K562 (cell line): Measurements from ENCODE around the gene IRF2BP2. TPM values are rescaled to one million over a fixed set of nuclear protein-coding genes. Genes with fewer than 3 reads are reported as not detected.

Source experiments
- ATAC-seq: fragments of 200-7000 bp; cut with Tn5 transposase; 3 replicates; pipeline ENCODE4 v1.9.1; 2020; ENCODE audit warnings: moderate library complexity
- BruUV-seq: library from RNA; stranded (reverse); fragments of 400-500 nt; replicated peaks from 2 replicates; lab custom pipeline; 2021; lab: Mats Ljungman, UMichigan
- CTCF ChIA-PET: fragments of 300-600 bp; formaldehyde crosslinking; extraction: SDS; loops from one replicate; lab custom pipeline; 2021; ENCODE audit warnings: low intra/inter-chr PET ratio; lab: Yijun Ruan, JAX
- POLR2A ChIA-PET: fragments of 300-600, 350-650 bp; sonication (Branson Sonifier 250); formaldehyde crosslinking; extraction: SDS; loops from one replicate; lab custom pipeline; 2021; ENCODE audit warnings: antibody characterized with exemption, inconsistent platforms; lab: Yijun Ruan, JAX
- DNase-seq, 4 experiments: peaks; one replicate each; pipeline versions ENCODE4 v3.0.0 to v3.0.0-alpha.2; 2011 to 2018; ENCODE audit warnings: low spot score in 3 of 4, mixed read lengths in 3 of 4; ENCODE audit errors: extremely low read depth in 1 of 4
- FAIRE-seq: peaks from 2 replicates; lab custom pipeline; 2011; peaks lifted over from hg19 to GRCh38; lab: Jason Lieb, UNC
- H2AFZ ChIP-seq: 2 replicates; pipeline ENCODE4 v1.6.0; 2011; ENCODE audit warnings: low read depth, low read length, control low read depth, inconsistent platforms
- H3K27ac ChIP-seq: fragments of 200-600 bp; 3 replicates; pipeline ENCODE4 v1.8.0; 2011; ENCODE audit warnings: low read depth, mild to moderate bottlenecking, control low read depth, inconsistent platforms, low read length, moderate library complexity, mixed read lengths; ENCODE audit errors: extremely low read depth
- H3K27me3 ChIP-seq, 2 experiments: fragments of 300-600 bp in 1 of 2; 2 replicates in 1 of 2; 3 replicates in 1 of 2; pipeline versions ENCODE4 v1.6.0 to v1.8.0; 2011; ENCODE audit warnings: inconsistent platforms in 2 of 2, low read length in 2 of 2, mild to moderate bottlenecking in 1 of 2, mixed read lengths in 1 of 2, moderate library complexity in 1 of 2; ENCODE audit not compliant: control insufficient read depth in 2 of 2, insufficient read depth in 2 of 2
- H3K36me3 ChIP-seq: fragments of 300-600 bp; 3 replicates; pipeline ENCODE4 v1.8.0; 2011; ENCODE audit warnings: mild to moderate bottlenecking, low read length, inconsistent platforms; ENCODE audit not compliant: control insufficient read depth, insufficient read depth
- H3K4me1 ChIP-seq, 2 experiments: fragments of 200-600 bp in 1 of 2; replicated peaks in 1 of 2; 2 replicates in 1 of 2; 3 replicates in 1 of 2; pipeline versions ENCODE4 v1.5.1 to v1.8.0; 2011; ENCODE audit warnings: inconsistent platforms in 2 of 2, low read length in 2 of 2, mild to moderate bottlenecking in 1 of 2, mixed read lengths in 1 of 2, moderate library complexity in 1 of 2; ENCODE audit not compliant: control insufficient read depth in 2 of 2, insufficient read depth in 2 of 2
- H3K4me2 ChIP-seq: 2 replicates; pipeline ENCODE4 v1.6.1; 2011; ENCODE audit warnings: low read length, control low read depth, inconsistent platforms, mixed read lengths; ENCODE audit not compliant: insufficient read depth
- H3K4me3 ChIP-seq: fragments of 200-600 bp; sonication (generic), shearing (Covaris generic); 2 replicates; pipeline ENCODE4 v1.5.1; 2016; ENCODE audit warnings: control low read depth, inconsistent platforms
- H3K79me2 ChIP-seq: fragments of 200-600 bp; 3 replicates; pipeline ENCODE4 v1.8.0; 2011; ENCODE audit warnings: low read length, inconsistent platforms; ENCODE audit not compliant: control insufficient read depth, insufficient read depth
- H3K9ac ChIP-seq, 2 experiments: 2 replicates each; pipeline versions ENCODE4 v1.6.0 to v1.6.1; 2011; ENCODE audit warnings: low read depth in 2 of 2, low read length in 2 of 2, control low read depth in 1 of 2, inconsistent platforms in 1 of 2, mild to moderate bottlenecking in 1 of 2, mixed read lengths in 1 of 2; ENCODE audit not compliant: insufficient read depth in 1 of 2
- H3K9me1 ChIP-seq: one replicate; pipeline ENCODE4 v1.6.0; 2011; ENCODE audit warnings: inconsistent platforms, mild to moderate bottlenecking, low read length, moderate library complexity; ENCODE audit not compliant: control insufficient read depth, insufficient read depth
- H3K9me3 ChIP-seq: replicated peaks from 2 replicates; pipeline ENCODE4 v1.5.1; 2011; ENCODE audit warnings: low read depth, low read length, inconsistent platforms; ENCODE audit not compliant: control insufficient read depth, insufficient read depth
- H4K20me1 ChIP-seq: replicated peaks from 2 replicates; pipeline ENCODE4 v1.6.1; 2011; ENCODE audit warnings: low read length, inconsistent platforms, mixed read lengths; ENCODE audit not compliant: control insufficient read depth, insufficient read depth
- FOXM1 ChIP-seq, 2 experiments: fragments of 450-650 bp in 1 of 2; sonication (generic) in 1 of 2; formaldehyde crosslinking in 1 of 2; IDR thresholded peaks; 2 replicates each; pipeline versions ENCODE4 v1.6.1 to v1.9.0; 2017 to 2022; ENCODE audit warnings: low read depth in 2 of 2, mild to moderate bottlenecking in 2 of 2, missing genetic modification reagents in 1 of 2, moderate library complexity in 1 of 2
- KDM2B ChIP-seq: fragments of 250-450 bp; sonication (Bioruptor Pico); IDR thresholded peaks from 2 replicates; pipeline ENCODE4 v1.8.0; 2021; ENCODE audit warnings: mild to moderate bottlenecking, moderate library complexity
- NR2C2 ChIP-seq, 2 experiments: fragments of 200-800 bp in 1 of 2; sonication (Bioruptor generic) in 1 of 2; sonication (generic) in 1 of 2; formaldehyde crosslinking in 1 of 2; IDR thresholded peaks; 2 replicates each; pipeline versions ENCODE4 v1.6.1 to v1.8.0; 2016 to 2022; ENCODE audit warnings: mild to moderate bottlenecking in 1 of 2, missing compliant biosample characterization in 1 of 2, missing genetic modification characterization in 1 of 2, missing genetic modification reagents in 1 of 2
- ZNF140 ChIP-seq: fragments of 250-450 bp; sonication (Bioruptor Pico); IDR thresholded peaks from 2 replicates; pipeline ENCODE4 v1.8.0; 2021; ENCODE audit warnings: moderate library complexity, mild to moderate bottlenecking, inconsistent platforms
- ZNF232 ChIP-seq: sonication (generic); formaldehyde crosslinking; IDR thresholded peaks from 2 replicates; pipeline ENCODE4 v1.8.0; 2022; ENCODE audit warnings: mild to moderate bottlenecking, missing genetic modification reagents
- ZNF76 ChIP-seq: fragments of 250-450 bp; sonication (Bioruptor Pico); IDR thresholded peaks from 2 replicates; pipeline ENCODE4 v1.4.0; 2020; ENCODE audit warnings: mild to moderate bottlenecking, moderate library complexity, borderline replicate concordance
- WGBS: fragments of 100-300 bp; shearing (Covaris generic); methylation state at CpG from one replicate; pipeline ENCODE4 v1.1.6; 2016; ENCODE audit warnings: low coverage, mixed read lengths; ENCODE audit not compliant: insufficient coverage; ENCODE audit errors: missing lambda C conversion rate; 5-methylcytosine and 5-hydroxymethylcytosine counted together
- in situ Hi-C: fragments of 300-500 bp; cut with MboI; formaldehyde crosslinking; loops from 4 replicates; pipeline ENCODE4 v1.15.0; 2018; ENCODE audit warnings: inconsistent platforms, mixed read lengths
- intact Hi-C: fragments of 100-400 bp; cut with micrococcal nuclease; formaldehyde crosslinking; loops from 2 replicates; pipeline ENCODE4 v1.14.2; 2022
- polyA plus RNA-seq, 8 experiments: library from polyadenylated mRNA; depleted of rRNA in 4 of 8; stranded (reverse) in 5 of 8; unstranded in 3 of 8; fragments of >200 nt; fragmentation: Nextera tagmentation in 2 of 8; fragmentation: Illumina TruSeq in 1 of 8; extraction: Ambion mirVana in 2 of 8; extraction: Trizol in 1 of 8; gene quantifications; 2 replicates each; pipeline versions ENCODE4 v1.2.1 to v1.2.3, GENCODE V29; 2011 to 2014; ENCODE audit warnings: inconsistent platforms in 1 of 8, missing spikeins in 1 of 8
- total RNA-seq, 7 experiments: library from RNA; depleted of rRNA in 6 of 7; stranded (reverse); fragments of >200 nt in 6 of 7; fragmentation: Illumina TruSeq in 2 of 7; extraction: Trizol in 2 of 7; gene quantifications; 2 replicates each; pipeline versions ENCODE4 v1.2.1 to v1.2.3, GENCODE V29; 2011 to 2021; ENCODE audit warnings: low replicate concordance in 1 of 7

IRF2BP2 gene
- total and polyA plus RNA-seq, 9 of the 15 experiments (the other 6 are each of a cell fraction or from before 2014, with no cell fraction given) = 7.7 to 68.6 (median 22.1) TPM

- FAIRE-seq (no peak), ATAC-seq (no peak), DNase-seq (peak in 2 of 4 experiments; percentile 79 to 83)
- Histone ChIP-seq H3K4me2 (no peak overlapping the region), H3K79me2 (peaks cover 47% of the 10 kb centered on the region), H3K4me3 (peak overlapping the region; percentile 69), H3K4me1 (peaks cover 43 to 49% of the 10 kb centered on the region in 2 experiments), H3K9me1 (no peaks in the 10 kb centered on the region), H3K27me3 (no peaks in the 10 kb centered on the region), H3K9me3 (no peaks in the 10 kb centered on the region), H4K20me1 (peaks cover 27% of the 10 kb centered on the region; the same call in 1 of the 2 replicates), H3K27ac (peak overlapping the region; percentile 82; the same call in 2 of the 3 replicates), H2AFZ (no peak overlapping the region), H3K36me3 (peaks cover 34% of the 10 kb centered on the region), H3K9ac (peak overlapping the region in 1 of 2 experiments; percentile 99; a peak in 2 of 4 replicates)
- no TSS peak for BruUV-seq
- no peak for TF ChIP-seq ZNF232 (CRISPR knock-in tag)
- no peak for TF ChIP-seq ZNF140 (CRISPR knock-in tag)
- TF ChIP-seq FOXM1 (IDR thresholded peaks at IDR 0.05; ENCODE audit: low read depth) = no peak
- TF ChIP-seq FOXM1 (CRISPR knock-in tag; IDR thresholded peaks at IDR 0.05; ENCODE audit: low read depth) = peak; percentile 2; the same call in 1 of the 2 replicates
- no peak for TF ChIP-seq ZNF76 (CRISPR knock-in tag)
- no peak for TF ChIP-seq NR2C2 (CRISPR knock-in tag; IDR thresholded peaks at IDR 0.05)
- no peak; the same call in 1 of the 2 replicates for TF ChIP-seq NR2C2 (tag; IDR thresholded peaks at IDR 0.05)
- no peak for TF ChIP-seq KDM2B (CRISPR knock-in tag)
- ChIA-PET POLR2A (interaction anchor here (0.5 to 6.1 kb wide), 15 partner anchors 9 to 481 kb away, joined by 3 to 42 read pairs (median 4); partner anchors contain the start of gene TARBP1), CTCF (interaction anchor here (0.9 kb wide), 1 partner anchor 366 kb away, joined by 3 read pairs; no protein-coding TSS in a partner anchor)
- intact Hi-C loops (loop anchor here (5.0 to 10.0 kb wide), 4 partner anchors 68 to 895 kb away; partner anchors contain the start of gene B3GALNT2), in situ Hi-C loops (loop anchor here (5.0 to 10.0 kb wide), 2 partner anchors 115 to 268 kb away; no protein-coding TSS in a partner anchor)
- WGBS = no CpG with 5 or more reads among the region's 67 CpGs
These were observed 311 bp downstream of the IRF2BP2 start for GRCh38 chr1:234609691-234610042.
